HS-27A (cell line): ENCODE measurements around the gene CCM2L.

Experiments
- DNase-seq: peaks from one replicate; pipeline ENCODE4 v3.0.0-alpha.2; 2012; ENCODE audit warnings: low read depth, missing footprints

Gene CCM2L

DNA sequence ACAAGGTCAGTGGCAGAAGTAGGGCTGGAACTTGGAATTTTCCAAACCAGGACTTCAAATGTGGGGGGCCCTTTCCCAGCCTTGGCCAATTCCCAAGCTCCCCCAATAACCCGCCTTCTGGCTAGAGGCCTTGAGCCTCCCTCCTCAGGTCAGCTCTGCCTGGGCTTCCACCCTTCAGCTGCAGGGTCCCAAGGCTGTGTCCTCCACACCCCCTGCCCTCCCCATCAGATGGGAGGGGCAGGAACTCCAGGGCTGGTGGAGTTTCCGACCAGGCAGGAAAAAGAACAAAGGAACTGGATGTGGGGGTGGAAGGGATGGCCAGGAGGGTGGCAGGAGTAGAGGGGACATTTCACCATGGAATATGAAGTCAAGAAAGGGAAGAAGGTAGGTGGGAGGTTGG lies at the start of gene CCM2L:
CCM2L (plus strand) TSS at position 338 of the 400 bp plus-strand sequence; CDS start at position 355, 17 bp downstream.
- DNase-seq: no peak

DNA sequence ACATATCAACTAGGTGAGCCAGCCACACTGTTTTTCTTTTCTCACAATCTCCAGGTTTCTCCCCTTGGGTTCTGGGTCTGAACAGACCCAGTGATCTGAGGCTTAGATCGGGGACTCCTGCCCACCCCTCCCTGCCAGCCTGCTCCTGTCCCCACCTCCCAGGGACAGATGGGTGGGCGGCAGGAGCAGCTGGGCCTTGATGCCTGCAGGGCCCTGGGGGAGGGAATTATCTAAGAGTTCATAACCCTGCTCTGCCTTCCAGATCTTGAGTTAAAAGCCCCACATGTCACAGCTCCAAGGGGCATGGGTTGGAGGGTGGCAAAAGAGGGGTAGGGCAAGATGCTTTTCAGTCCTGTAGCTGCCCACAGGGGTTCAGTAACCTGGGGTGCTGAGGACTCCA lies 47.5 kb upstream of the CCM2L start:
- DNase-seq: no peak

DNA sequence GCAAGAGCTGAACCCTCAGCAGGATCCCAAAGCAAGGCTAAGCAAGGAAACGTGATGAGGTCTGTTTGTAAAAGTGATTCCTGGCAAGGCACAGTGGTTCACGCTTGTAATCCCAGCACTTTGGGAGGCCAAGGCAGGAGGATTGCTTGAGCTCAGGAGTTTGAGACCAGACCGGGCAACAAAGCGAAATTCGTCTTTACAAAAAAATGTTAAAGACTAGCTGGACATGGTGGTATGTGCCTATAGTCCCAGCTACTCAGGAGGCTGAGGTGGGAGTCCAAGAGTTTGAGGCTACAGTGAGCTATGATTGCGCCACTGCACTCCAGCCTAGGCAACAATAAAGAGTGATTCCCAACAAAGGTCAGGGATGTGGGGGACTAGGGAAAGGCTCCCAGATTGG lies 46.3 kb upstream of the CCM2L start:
- no peak for DNase-seq

DNA sequence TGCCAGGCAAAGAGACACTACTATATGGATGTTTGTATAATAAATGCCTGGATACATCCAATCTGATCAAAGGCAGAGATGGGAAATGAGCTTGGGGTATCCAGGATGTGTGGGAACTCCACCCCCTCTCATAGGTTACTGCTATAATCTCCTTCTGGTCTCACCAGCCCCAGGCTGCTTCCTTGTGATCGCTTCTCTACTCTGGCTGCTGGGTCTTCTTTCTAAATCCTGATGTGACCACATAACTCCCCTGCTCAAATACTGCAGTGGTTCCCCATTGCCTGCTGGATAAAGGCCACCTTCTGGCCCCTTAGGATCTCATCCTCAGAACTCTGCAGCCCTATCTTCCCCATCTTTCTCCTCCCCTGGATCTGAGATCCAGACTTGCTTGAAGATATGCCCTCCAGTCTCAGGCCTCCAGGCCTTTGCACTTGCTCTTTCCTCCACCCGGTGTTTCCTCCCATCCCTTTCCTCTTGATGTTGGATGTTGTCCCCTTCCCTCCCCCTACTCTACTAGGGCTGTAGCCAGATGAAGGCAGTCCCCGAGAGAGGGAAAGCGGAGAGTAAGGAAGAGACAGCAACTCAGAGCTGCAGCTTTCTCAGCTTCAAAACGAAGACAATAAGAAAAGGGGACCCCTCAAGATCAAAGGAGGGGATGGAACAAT lies 43.1 kb upstream of the CCM2L start:
- DNase-seq: no peak

DNA sequence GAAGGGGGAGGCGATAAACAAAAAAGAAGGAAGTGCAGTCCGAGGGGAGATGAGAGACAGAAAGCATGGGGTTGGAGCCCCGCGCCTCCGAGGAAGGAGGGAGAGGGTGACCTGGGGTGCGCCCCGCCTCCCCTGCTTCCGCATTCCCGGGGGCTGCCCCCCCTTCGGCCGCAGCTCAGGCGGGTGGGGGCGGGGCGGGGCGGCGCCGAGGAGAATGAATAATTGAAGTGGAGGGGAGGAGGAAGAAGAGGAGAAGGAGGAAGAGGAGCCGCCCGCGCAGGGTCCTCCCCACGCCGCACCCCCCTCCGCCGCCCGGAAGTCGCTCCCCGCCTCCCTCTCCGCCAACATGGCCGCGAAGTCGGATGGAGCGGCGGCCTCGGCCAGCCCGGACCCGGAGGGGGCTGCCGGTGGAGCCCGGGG lies 42.4 kb upstream of the CCM2L start, which contains the start of gene XKR7:
XKR7 (plus strand) TSS at position 322 of the 420 bp plus-strand sequence; CDS start at position 347, 25 bp downstream.
- DNase-seq: no peak

DNA sequence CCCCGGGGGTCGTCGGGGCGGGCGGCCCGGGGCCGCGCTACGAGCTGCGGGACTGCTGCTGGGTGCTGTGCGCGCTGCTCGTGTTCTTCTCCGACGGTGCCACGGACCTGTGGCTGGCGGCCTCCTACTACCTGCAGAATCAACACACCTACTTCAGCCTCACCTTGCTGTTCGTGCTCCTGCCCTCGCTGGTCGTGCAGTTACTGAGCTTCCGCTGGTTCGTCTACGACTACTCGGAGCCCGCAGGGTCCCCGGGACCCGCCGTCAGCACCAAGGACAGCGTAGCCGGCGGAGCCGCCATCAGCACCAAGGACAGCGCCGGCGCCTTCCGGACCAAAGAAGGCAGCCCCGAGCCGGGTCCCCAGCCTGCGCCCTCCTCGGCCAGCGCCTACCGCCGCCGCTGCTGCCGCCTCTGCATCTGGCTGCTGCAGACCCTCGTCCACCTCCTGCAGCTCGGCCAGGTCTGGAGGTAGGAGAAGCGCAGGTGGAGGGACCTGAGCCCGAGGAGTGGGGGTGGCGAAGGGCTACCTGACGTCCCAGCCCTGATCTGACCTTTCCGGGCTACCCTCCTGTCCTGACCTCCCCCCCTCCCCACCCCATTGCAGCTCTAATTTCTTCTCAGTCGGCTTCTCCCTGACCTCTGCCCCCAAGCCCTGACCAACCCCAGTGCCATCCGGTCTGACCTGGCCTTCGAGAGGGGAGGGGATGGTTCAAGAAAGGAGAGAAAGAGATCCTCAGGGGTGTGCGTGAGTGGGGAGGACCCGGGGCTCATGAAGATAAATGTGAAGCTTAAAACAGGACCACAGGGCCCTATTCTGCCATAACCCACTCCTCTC lies 41.7 kb upstream of the CCM2L start:
- DNase-seq: no peak

DNA sequence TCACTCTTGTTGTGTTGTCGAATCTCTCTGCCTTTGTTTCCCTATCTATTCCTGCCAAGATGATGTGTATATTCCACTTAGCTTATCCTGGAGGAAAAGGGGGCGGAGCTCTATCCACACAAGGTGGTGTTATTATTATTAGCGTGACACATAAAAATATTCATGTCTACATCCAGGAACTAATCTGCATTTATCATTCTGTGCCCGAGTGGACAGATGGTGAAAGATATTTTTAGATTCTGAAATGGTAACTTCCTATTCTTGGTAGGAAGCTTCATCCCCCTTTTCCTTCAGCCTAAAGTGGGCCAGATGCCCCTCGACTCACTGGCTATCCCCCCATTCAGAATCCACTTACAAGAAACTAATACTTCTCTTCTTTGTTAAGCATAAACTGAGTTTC lies 40.2 kb upstream of the CCM2L start:
- no peak for DNase-seq

DNA sequence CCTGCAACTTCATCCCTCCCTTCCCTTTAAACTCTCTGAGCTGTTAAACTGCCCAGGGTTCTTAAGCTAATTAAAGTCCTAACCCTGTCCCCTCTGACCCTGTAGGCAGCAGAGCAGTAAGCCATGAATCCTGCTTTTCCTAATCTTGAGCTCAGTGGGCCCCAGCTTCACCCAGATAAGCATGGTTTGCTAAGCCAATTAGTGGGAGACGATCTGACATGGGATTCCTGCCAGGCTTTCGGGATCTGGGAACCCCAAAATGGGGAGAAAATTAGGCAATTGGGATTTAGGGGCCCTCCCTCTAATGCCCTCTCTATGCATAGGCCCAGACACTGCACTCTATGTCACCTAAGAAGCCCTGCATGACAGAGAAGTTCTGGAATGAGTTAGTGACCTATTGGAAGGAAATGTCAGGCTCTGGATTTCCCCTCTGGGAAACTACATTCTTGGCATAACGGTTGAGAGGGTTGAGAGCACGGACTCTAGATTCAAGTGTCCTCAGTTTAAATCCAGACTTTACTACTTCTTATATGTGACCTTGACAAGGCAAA lies 37.7 kb upstream of the CCM2L start:
- DNase-seq: no peak

DNA sequence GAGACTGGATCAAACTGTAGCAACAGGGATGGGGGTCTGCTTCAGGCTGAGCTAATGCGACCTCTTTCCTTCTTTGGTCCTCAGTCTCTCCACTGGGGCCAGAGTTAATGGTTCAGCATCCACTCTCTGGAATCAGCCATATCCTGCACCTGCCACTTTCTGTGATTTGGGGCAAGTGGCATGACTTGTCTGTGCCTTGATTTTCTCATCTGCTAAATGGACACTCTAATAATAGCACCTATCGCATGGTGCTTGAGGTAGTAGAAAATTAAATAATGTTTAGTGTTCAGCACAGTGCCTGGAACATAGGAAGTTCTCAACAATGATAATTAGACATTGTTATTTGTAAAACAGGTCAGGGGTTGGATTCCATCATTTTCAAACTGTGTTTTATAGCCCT lies 35.9 kb upstream of the CCM2L start:
- no peak for DNase-seq

DNA sequence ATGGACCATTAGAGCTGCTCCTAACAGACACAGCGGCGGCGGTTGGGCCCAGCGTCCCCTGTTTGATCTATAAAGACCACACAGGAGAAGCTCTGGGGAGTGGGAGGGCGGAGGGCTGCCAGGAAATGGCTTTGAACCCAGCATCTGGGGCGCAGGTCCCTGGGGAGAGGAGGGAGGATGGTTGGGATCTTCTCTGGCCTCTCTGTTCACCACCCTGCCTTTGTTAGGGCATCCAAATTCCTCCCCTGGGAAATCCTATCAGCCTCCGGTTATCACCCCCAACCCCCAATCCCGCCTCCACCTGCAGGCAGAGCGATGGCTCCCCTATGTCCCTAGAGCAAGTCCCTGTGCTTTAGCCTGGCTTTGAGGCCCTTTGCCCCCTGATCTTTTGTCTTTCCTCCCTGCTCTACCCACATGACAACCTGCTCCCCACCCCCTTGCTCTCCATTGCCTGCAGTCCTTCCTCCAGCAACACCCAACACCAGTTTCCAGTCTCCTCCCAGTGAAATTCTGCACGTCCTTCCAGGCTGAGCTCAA lies 35.2 kb upstream of the CCM2L start:
- no peak for DNase-seq

DNA sequence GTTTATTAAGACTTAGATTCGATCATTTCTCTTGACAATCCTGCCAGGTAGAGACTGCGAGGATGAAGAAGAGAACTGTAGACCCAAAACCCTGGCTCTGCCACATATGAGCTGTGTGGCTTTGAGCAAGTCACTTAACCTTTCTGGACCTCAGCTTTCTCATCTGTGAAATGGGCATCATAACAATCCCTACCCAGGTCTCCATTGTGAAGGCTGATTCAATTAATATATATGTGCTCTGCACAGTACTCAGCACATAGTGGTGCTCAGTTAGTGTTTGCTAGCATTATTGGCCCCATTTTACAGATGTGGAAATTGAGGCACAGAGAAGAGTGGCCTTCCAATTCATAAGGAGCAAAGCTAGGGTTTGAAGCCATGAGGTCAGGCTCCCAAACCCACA lies 34.4 kb upstream of the CCM2L start:
- no peak for DNase-seq

DNA sequence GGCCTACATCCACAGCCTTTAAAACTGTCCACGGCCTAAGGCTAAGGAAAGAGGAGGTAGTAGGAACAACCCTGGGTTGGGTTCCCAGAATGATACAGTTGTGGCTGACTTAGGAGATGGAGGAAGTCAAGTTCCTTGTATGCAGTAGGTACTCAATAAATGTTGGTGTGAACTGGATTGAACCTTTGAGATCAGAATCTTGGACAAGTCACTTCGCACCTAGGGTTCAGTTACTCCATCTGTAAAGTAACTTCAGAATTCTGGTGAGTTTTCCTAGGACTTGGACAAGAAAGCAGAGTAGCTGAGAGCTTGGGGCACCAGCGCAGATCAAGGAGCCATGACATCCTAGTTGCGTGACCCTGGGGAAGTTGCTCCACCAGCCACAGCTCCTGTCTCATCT lies 33.2 kb upstream of the CCM2L start:
- DNase-seq: no peak

DNA sequence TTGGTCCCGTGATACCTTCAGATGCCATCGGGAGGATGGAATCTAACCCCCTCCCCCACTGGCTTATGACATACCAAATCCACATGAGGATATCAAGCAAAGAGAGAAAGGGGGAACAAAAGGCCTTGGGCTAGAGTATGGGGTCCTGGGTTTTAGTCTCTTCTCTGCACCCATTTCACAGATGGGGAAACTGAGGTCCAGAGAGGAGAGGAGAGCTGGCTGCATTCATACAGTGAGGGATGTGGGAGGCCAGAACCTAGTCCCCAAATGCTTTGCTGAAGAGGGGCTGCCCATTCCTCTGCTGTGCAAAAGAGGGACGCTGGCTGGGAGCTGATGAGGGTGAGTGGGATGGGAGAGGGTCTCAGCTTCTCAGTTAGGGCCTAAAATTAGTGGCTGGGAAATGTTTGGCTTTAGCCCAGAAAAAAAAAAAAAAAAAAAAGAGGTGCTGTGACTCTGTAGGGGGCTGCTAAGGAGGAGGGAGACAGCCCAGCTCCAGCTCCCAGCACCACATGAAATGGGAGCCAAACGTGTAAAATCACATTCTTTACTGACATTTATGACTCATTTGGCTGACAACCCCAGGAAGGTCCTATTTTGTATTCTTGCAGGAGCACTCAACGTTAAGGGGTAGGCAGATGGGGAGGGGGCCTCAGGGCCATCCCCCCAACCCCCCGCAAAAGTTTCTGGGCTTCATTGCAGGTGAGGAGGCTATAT lies 30.4 kb upstream of the CCM2L start:
- no peak for DNase-seq

DNA sequence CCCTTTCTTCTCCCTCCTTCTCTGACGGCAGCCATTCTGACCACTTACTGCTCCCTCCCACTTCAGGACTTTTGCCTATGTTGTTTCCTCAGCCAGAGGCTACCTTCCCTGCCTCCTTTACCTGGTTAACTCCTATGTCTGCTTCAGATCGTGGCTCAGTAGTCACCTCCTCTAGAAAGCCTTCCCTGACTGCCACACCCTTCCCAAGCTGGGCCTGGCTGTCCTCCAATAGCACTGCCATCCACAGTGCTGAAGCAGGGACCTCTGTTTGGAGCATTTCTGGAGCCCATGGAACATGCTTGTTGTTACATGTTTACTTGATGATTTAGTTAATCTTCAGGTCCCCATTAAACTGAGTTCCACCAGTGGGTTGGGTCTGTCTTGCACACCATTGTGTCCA lies 28.5 kb upstream of the CCM2L start:
- no peak for DNase-seq

DNA sequence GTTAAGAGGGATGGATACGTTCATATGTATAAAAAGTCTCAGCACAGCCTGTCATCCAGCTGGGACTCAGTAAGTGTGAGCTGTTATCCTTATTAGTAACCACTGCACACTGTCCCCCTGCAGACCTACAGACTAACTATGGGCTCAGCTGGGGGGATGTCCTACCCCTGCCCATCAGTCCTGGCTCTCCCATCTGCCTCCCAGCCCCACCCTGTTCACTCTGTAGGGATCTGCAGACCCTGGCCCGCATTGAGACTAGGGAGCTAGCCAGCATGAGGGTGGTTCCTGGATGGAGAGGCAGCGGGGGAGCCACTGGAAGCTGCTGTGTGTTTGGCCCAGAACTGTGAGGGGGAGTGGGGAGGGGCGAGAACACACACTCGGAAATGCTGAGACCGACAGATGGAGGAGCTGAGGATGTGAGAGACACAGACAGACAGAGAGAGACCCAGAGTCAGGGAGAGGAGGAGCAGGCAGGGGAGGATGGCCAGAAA lies 25.2 kb upstream of the CCM2L start:
- no peak for DNase-seq

DNA sequence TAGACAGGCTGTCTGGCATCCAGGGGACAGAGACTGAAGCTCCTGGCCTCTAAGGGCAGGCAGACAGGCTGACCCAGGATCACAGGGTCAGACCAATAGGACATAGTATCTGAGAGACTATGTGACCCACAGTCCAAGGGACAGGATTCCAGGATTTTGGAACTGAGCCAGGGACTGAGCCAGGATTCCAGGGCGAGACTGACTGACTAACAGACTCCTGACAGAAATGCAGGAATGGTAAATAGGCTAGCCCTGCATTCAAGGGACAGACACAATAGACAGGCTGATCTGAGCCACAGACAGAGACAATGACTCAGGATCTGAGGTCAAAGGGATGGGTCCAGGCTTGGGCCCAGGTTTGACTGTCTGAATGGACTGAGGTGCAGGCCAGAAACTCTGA lies 22.5 kb upstream of the CCM2L start:
- no peak for DNase-seq

DNA sequence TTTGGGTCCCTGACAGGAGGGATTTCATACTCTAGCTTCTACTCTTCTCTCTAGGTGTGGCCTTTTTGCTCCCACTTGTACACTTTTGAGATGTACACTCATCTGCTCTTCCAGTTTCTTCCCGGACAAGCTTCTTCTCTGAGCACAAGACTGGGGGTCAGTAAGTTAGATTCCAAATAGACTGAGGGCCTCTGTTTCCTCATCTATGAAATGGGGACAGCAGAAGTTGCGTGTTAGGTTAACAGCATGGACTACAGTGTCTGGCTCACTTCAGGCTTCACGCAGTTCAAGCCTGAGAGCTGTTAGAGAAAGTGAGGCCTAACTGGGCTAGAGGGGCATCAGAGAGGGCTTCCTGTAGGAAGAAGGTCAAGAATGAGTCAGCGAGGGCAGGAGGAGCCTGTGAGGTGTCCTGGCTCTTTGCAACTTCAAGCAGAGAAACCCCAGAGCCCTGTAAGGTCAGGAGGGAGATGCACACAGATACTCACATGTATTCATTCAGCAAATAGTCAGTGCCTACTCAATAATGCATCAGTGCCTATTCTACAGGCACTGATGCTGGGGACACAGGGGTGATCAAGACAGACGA lies 21.7 kb upstream of the CCM2L start:
- DNase-seq: no peak

DNA sequence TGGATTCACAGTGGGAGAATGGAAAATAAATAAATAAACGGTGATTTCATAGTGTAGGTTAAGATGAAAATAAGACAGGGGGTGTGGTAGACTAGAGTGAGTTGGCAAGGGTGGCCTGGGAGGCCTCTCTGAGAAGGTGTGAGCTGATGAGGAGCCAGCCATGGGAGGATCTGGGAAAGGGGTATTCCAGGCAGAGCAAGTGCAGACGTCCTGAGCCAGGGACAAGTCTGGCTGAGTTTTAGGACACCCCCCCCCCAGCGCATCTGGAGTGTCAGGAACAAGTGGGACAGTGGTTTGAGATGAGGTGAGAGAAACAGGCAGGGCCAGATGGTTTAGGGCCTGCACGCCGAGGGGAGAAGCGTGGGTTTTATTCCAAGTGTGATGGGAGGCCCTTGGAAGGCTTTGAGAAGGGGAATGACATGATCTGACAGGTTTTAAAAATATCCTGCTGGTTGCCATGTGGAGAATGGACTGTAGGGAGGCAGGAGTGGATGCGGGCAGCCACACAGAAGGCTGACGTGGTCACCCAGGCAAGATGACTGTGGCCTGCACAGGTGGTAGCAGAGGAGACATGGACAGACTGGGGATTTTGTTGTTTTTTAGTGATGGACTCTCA lies 21.1 kb upstream of the CCM2L start:
- DNase-seq: no peak

DNA sequence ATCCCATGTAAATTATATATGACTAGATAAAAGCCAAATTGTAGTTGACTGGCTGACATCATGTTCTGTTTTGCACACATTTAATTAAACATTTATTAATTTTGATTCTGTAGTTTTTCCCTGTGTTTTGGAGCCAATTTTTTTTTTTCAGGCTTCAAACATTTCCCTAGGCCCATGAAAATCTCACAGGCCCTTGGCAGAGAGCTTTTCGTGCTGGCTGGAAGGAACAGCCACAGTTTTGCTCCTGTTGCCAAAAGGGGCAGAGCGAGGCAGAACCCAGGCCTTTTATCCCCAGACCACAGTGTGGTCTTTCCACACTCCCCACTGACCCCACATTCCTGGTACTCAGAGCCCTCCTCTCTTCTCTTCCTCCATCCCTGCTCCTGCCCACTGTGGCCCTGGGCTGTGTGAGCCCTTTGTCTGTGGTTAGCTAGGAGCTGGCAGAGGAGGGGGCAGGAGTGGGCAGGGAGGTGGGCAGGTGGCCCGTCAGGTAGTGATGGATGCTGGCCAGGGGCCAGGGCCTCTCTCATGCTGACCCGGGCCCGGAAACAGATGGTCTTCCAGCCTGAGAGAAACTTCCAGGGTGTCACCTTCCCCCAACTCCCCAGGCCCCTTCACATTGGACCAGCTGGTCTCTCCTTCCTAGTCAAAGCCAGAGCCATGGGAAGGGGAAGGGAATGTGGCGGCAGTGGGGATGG lies 19.4 kb upstream of the CCM2L start:
- no peak for DNase-seq

DNA sequence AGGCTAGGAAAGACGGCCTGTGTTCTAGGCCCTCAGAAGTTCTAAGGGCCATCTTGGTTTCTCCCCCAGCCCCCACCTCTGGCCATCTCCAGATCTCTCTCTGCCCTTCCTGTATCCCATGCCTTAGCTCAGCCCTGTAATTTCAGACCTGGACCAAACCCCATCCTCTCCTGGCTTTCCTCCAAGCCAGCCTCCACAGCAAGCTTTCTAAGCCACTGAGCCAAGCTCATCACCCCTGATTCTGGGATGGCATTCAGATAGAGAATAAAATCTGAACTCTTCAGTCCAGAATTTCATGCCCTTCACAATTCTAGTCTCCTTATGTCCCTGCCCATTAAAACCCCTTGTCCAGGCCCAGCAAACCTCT lies 18.9 kb upstream of the CCM2L start:
- DNase-seq: no peak

DNA sequence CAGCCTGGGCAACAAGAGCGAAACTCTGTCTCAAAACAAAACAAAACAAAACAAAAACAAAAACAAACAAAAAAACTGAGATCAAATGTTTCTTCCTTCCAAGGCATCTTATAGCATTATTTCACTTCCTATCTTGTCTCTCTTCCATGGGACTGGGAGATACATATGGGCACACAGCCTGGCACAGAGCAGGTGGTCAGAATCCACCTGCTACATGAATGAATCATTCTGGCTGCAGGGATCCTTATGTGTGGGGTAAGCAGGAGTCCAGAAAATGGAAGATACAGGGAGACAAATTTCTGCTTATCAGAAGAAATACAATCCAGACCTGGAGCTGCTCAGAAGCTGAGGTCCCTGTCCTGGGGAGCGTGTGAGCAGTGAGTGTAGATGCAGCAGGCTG lies 18.2 kb upstream of the CCM2L start:
- DNase-seq: no peak
